HFFc6 (cell line): ENCODE results near the gene FATE1. TPM values are rescaled to one million over a fixed set of nuclear protein-coding genes. Genes with fewer than 3 reads are reported as not detected.

Experiments used
- DNase-seq: peaks from one replicate; pipeline ENCODE4 v3.0.0-alpha.2; 2018
- H3K27ac Mint-ChIP-seq: 2 replicates; pipeline ENCODE4 v1.8.0; 2020; ENCODE audit warnings: mild to moderate bottlenecking, mixed read lengths
- H3K27me3 Mint-ChIP-seq: 2 replicates; pipeline ENCODE4 v1.8.0; 2021; ENCODE audit warnings: mild to moderate bottlenecking, moderate library complexity, mixed read lengths; ENCODE audit not compliant: insufficient read depth
- H3K36me3 Mint-ChIP-seq: 2 replicates; pipeline ENCODE4 v1.8.0; 2021; ENCODE audit warnings: low read depth, mixed read lengths
- H3K4me1 Mint-ChIP-seq: 2 replicates; pipeline ENCODE4 v1.8.0; 2020; ENCODE audit warnings: low read depth, mixed read lengths
- H3K4me3 Mint-ChIP-seq: 2 replicates; pipeline ENCODE4 v1.8.0; 2020; ENCODE audit warnings: mild to moderate bottlenecking, moderate library complexity, mixed read lengths
- H3K9me3 Mint-ChIP-seq: 2 replicates; pipeline ENCODE4 v1.8.0; 2020; ENCODE audit warnings: mild to moderate bottlenecking, mixed read lengths
- CTCF ChIP-seq: fragments of 200-600 bp; sonication (generic); IDR thresholded peaks from 2 replicates; pipeline ENCODE4 v1.5.0; 2021; ENCODE audit warnings: antibody characterized with exemption, mild to moderate bottlenecking
- total RNA-seq, 6 experiments: library from RNA; stranded (reverse); fragmentation: NEBNext Ultra II Directional; extraction: Animal tissue kit (Norgen Biotek cat#: 25700); gene quantifications; 2 replicates in 1 of 6; 3 replicates in 5 of 6; pipeline ENCODE4 v1.2.3, GENCODE V29; 2021

Gene FATE1
- total RNA-seq, 6 experiments from 2014 or later: not detected

GRCh38 chrX:151752847-151753246 lies 37.0 kb downstream of the FATE1 start:
- no peak overlapping the region for H3K4me3 Mint-ChIP-seq
- H3K36me3 Mint-ChIP-seq: no peaks in the 10 kb centered on the region
- no peaks in the 10 kb centered on the region; the same call in 1 of the 2 replicates for H3K9me3 Mint-ChIP-seq
- TF ChIP-seq CTCF: no peak
- no peaks in the 10 kb centered on the region; the same call in 1 of the 2 replicates for H3K4me1 Mint-ChIP-seq
- no peak for DNase-seq
- H3K27ac Mint-ChIP-seq: no peak overlapping the region
- peaks cover 2% of the 10 kb centered on the region; the same call in 1 of the 2 replicates for H3K27me3 Mint-ChIP-seq

DNA sequence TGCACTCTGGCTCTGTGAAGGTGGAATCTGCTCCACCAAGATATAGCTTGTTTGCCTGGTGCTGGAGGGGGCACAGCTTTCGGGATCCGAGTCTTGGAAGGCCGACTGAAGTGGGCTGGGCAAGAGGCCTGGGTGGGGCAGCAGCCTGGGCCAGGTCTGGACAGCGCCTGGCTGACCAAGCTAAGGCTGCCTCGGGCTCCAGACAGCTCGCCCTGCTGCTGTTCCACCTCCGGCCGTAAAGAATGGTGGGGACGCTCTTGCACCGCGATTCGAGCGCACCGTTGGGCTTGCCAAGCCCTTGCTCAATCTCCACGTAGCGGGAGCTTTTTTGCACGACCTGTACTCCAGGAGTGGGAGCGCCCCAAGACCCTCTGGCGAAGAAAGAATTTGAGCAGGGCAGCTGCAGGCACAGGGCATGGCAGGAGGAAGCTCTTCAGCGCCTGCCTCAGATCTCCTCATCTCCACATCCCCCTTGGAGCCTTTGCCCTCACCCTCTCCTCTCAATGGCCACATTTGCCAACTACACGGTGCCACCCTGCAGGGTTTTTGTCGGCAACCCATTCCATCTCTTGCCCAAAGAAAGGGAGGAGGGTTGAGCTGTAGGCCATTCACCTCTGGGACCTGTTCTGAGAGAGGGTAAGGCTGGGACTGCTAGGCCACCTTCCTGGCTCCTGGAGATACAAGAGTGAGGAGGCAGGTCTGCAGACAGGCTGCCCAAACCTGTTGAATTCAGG lies 37.6 kb downstream of the FATE1 start:
- no peak for TF ChIP-seq CTCF
- DNase-seq: no peak
- Mint-ChIP-seq H3K27ac (no peak overlapping the region), H3K4me1 (no peaks in the 10 kb centered on the region; the same call in 1 of the 2 replicates), H3K27me3 (peaks cover 2% of the 10 kb centered on the region; the same call in 1 of the 2 replicates), H3K4me3 (no peak overlapping the region), H3K36me3 (no peaks in the 10 kb centered on the region), H3K9me3 (no peaks in the 10 kb centered on the region; the same call in 1 of the 2 replicates)

DNA sequence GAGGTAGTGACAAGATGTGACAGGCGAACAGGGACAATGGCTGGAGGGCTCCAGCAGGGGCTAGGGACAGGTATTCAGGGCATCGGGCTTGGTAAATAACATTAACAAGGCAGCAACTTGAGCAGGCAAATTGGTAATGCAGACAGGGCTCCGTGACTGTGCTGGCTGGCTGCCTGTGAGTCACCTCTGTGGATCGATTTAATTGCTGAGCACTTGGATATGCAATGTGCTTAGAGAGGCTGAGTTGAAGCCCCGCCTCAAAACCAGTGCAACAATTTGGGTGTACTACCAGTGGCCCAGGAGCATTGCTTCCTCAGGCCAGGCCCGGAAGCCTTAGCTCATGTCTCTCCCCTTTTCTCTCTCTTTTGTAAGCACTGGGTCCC lies 38.2 kb downstream of the FATE1 start:
- no peaks in the 10 kb centered on the region for H3K36me3 Mint-ChIP-seq
- no peak overlapping the region for H3K27ac Mint-ChIP-seq
- no peak overlapping the region for H3K4me3 Mint-ChIP-seq
- no peaks in the 10 kb centered on the region; the same call in 1 of the 2 replicates for H3K4me1 Mint-ChIP-seq
- peak; percentile 61 for DNase-seq
- TF ChIP-seq CTCF: no peak
- no peaks in the 10 kb centered on the region; the same call in 1 of the 2 replicates for H3K9me3 Mint-ChIP-seq
- peaks cover 2% of the 10 kb centered on the region; the same call in 1 of the 2 replicates for H3K27me3 Mint-ChIP-seq

GRCh38 chrX:151754641-151755215 lies 38.9 kb downstream of the FATE1 start:
- DNase-seq: no peak
- H3K9me3 Mint-ChIP-seq: no peaks in the 10 kb centered on the region; the same call in 1 of the 2 replicates
- no peak overlapping the region for H3K27ac Mint-ChIP-seq

More at GRCh38 chrX:151754641-151755215, 38.9 kb downstream of the FATE1 start:
- H3K27me3 Mint-ChIP-seq: peaks cover 2% of the 10 kb centered on the region; the same call in 1 of the 2 replicates
- no peak for TF ChIP-seq CTCF
- no peaks in the 10 kb centered on the region for H3K36me3 Mint-ChIP-seq
- H3K4me3 Mint-ChIP-seq: no peak overlapping the region
- H3K4me1 Mint-ChIP-seq: no peaks in the 10 kb centered on the region; the same call in 1 of the 2 replicates
